GM12872 (cell line): ENCODE data around the gene SHMT2.

Source experiments
- CTCF ChIP-seq: IDR thresholded peaks from 3 replicates; pipeline ENCODE4 v1.5.1; 2011; ENCODE audit warnings: low read depth, mild to moderate bottlenecking, low read length, moderate library complexity; ENCODE audit not compliant: insufficient read depth

Gene SHMT2

GRCh38 chr12:57185403-57185802 is 44.1 kb upstream of the SHMT2 start:
- no peak for TF ChIP-seq CTCF

- TF ChIP-seq CTCF, result no peak
These were observed 43.5 kb upstream of the SHMT2 start for GRCh38 chr12:57185906-57186508.

- TF ChIP-seq CTCF, result no peak
These were observed 42.1 kb upstream of the SHMT2 start for GRCh38 chr12:57187222-57188089.

- TF ChIP-seq CTCF, result no peak
These were observed 41.5 kb upstream of the SHMT2 start for GRCh38 chr12:57188090-57188425.

- no peak for TF ChIP-seq CTCF
These were observed 39.5 kb upstream of the SHMT2 start for GRCh38 chr12:57190037-57190436.

GRCh38 chr12:57190821-57191220 is 38.7 kb upstream of the SHMT2 start:
- TF ChIP-seq CTCF, result no peak

GRCh38 chr12:57191410-57191809 is 38.1 kb upstream of the SHMT2 start:
- no peak for TF ChIP-seq CTCF
